B cell (primary cell): ENCODE results near the gene DOCK4.

Source experiments
- EZH2 ChIP-seq: IDR thresholded peaks from 2 replicates; pipeline ENCODE4 v1.6.1; 2012; ENCODE audit warnings: borderline replicate concordance, low read depth, mild to moderate bottlenecking, moderate library complexity, low read length; ENCODE audit not compliant: insufficient read depth, poor library complexity, severe bottlenecking
- TF ChIP-seq, protein P1 (sequence below): fragments of 200-600 bp; IDR thresholded peaks from one replicate; pipeline ENCODE4 v1.8.0; 2022; ENCODE audit warnings: antibody characterized with exemption, mild to moderate bottlenecking

DNA sequence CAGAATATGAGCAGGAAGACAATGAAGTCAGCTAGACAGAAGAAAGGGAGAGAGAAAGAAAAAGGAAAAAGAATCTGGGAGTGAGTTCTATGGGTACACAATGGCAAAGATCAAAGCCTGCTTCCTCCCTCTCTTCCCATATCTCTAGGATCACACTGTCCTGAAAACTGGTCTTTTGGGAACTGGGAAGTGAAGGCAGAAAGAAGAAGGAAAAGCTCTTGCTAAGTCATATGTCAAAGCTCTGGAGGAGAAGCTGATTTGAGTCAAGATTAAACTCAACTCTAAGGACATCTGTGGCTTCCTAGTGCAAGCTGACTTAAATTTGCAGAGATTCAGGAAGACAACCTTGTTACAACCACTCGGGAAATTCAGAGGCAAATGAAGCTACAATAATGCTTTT lies 147.5 kb downstream of the DOCK4 start:
- TF ChIP-seq, protein P1, sequence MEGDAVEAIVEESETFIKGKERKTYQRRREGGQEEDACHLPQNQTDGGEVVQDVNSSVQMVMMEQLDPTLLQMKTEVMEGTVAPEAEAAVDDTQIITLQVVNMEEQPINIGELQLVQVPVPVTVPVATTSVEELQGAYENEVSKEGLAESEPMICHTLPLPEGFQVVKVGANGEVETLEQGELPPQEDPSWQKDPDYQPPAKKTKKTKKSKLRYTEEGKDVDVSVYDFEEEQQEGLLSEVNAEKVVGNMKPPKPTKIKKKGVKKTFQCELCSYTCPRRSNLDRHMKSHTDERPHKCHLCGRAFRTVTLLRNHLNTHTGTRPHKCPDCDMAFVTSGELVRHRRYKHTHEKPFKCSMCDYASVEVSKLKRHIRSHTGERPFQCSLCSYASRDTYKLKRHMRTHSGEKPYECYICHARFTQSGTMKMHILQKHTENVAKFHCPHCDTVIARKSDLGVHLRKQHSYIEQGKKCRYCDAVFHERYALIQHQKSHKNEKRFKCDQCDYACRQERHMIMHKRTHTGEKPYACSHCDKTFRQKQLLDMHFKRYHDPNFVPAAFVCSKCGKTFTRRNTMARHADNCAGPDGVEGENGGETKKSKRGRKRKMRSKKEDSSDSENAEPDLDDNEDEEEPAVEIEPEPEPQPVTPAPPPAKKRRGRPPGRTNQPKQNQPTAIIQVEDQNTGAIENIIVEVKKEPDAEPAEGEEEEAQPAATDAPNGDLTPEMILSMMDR: no peak
- no peak for TF ChIP-seq EZH2
